Activated T-helper 17 cell treated with anti-CD3 and anti-CD28 coated beads, Interleukin-2, amount 50 U/mL, for 72 hours (primary cell): ENCODE results near the gene UGT1A10. TPM values are rescaled to one million over a fixed set of nuclear protein-coding genes. Genes with fewer than 3 reads are reported as not detected.
"Not testable (repeated sequence)": the region's sequence is repeated elsewhere in the genome, so short reads cannot be mapped to it uniquely, and the experiment has no call there.

Source experiments
- ATAC-seq: fragments of 150-1000 bp; cut with Tn5 transposase; replicated peaks from 2 replicates; pipeline ENCODE4 v1.10.0; 2021; ENCODE audit warnings: mild to moderate bottlenecking, moderate library complexity
- H3K27ac Mint-ChIP-seq: one replicate; pipeline ENCODE4 v1.8.0; 2022; ENCODE audit warnings: mixed read lengths
- H3K27me3 Mint-ChIP-seq: one replicate; pipeline ENCODE4 v1.8.0; 2022; ENCODE audit warnings: mixed read lengths
- H3K36me3 Mint-ChIP-seq: one replicate; pipeline ENCODE4 v1.8.0; 2022; ENCODE audit warnings: low read depth, mild to moderate bottlenecking, mixed read lengths
- H3K4me1 Mint-ChIP-seq: one replicate; pipeline ENCODE4 v1.8.0; 2022; ENCODE audit warnings: mixed read lengths
- H3K4me3 Mint-ChIP-seq: one replicate; pipeline ENCODE4 v1.8.0; 2022; ENCODE audit warnings: mild to moderate bottlenecking, mixed read lengths
- H3K9me3 Mint-ChIP-seq: one replicate; pipeline ENCODE4 v1.8.0; 2022; ENCODE audit warnings: mixed read lengths
- total RNA-seq, 2 donors: library from RNA; stranded (reverse); gene quantifications; one replicate each; pipeline ENCODE4 v1.2.3, GENCODE V29; 2022

Gene UGT1A10
- total RNA-seq, result under 1 TPM in 1 of 2 donors, not detected in 1; 0.16 TPM

DNA sequence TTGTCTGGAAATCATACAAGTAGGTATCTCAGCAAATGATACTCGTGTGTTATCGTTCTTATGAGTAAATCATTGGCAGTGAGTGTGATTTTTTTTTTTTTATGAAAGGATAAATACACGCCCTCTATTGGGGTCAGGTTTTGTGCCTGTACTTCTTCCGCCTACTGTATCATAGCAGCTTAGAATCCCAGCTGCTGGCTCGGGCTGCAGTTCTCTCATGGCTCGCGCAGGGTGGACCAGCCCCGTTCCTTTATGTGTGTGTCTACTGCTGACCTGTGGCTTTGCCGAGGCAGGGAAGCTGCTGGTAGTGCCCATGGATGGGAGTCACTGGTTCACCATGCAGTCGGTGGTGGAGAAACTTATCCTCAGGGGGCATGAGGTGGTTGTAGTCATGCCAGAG is at the start of gene UGT1A10:
Gene UGT1A10 (plus strand): TSS at position 143 of the 400 bp plus-strand sequence. CDS start 75 bp downstream, at position 218.
- H3K36me3 Mint-ChIP-seq, H3K4me3 Mint-ChIP-seq, ATAC-seq, H3K4me1 Mint-ChIP-seq, H3K27ac Mint-ChIP-seq, H3K9me3 Mint-ChIP-seq: not testable (repeated sequence)
- peaks cover 32% of the 10 kb centered on the region for H3K27me3 Mint-ChIP-seq

DNA sequence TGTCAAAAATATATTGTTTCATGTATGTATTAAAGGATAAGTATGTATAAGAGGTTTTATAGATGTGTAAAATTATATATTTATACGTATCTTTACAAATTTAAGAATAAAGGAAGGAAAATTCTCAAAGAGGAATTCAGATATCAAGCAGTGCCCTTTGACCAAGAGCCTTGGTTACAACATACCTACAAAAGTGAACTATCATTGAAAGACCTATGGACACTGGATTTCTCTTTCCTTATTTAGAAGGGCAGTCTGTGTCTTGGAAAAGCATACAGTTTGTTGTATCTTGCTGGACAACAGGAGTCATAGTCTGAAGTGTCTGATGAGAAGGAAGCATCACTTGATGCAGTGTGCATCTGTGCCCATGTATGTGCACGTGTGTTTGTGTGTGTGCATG is 47.8 kb upstream of the UGT1A10 start:
- Mint-ChIP-seq H3K36me3 (no peaks in the 10 kb centered on the region), H3K4me1 (no peaks in the 10 kb centered on the region), H3K4me3 (no peak overlapping the region), H3K27me3 (peaks cover 44% of the 10 kb centered on the region), H3K27ac (no peak overlapping the region), H3K9me3 (no peaks in the 10 kb centered on the region)
- ATAC-seq, result no peak

DNA sequence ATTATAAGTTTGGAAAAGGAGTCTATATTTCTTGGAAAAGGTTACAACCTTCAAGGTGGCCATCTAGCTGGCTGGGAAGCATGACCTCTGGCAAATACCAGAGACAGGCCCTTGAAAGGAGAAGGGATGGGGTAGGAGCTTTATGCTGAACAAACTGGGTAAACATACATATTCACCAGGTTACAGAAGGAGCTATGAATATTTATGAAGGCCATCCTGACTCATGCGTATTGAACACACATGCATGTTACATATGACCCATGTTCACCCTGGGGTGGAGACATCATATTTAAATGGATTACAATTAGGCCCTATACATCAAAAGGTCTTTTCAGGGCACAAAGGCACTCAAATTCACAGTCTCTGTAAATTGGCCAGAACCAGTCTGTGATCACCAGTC is 43.5 kb upstream of the UGT1A10 start:
- not testable (repeated sequence) for H3K27ac Mint-ChIP-seq, H3K9me3 Mint-ChIP-seq, H3K4me3 Mint-ChIP-seq, H3K36me3 Mint-ChIP-seq, H3K4me1 Mint-ChIP-seq
- H3K27me3 Mint-ChIP-seq, result peaks cover 29% of the 10 kb centered on the region
- ATAC-seq, result peak; percentile 11

DNA sequence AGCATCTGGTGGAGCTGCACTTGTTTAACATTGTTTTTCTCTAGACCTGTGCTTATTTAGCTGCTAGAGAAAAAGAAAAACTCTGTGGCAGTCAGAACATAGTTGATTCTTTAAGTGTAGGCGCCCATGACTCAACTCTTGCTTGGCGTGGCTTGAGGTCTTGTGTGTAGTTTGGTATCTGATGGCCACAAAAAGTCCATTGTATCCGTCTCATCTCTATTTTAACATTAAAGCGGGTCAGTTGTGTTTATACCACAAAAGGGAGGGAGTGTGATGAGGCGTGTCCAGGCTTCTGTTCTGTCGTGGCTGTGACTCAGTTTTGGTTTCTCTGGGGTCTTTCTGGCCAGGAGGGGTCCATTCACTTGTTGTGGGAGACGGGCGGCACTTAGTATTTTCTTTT is 43.0 kb upstream of the UGT1A10 start:
- no peak overlapping the region for H3K4me3 Mint-ChIP-seq
- H3K9me3 Mint-ChIP-seq, result no peaks in the 10 kb centered on the region
- no peak overlapping the region for H3K27ac Mint-ChIP-seq
- H3K27me3 Mint-ChIP-seq, result peaks cover 27% of the 10 kb centered on the region
- no peaks in the 10 kb centered on the region for H3K36me3 Mint-ChIP-seq
- ATAC-seq, result peak; percentile 39
- no peaks in the 10 kb centered on the region for H3K4me1 Mint-ChIP-seq

DNA sequence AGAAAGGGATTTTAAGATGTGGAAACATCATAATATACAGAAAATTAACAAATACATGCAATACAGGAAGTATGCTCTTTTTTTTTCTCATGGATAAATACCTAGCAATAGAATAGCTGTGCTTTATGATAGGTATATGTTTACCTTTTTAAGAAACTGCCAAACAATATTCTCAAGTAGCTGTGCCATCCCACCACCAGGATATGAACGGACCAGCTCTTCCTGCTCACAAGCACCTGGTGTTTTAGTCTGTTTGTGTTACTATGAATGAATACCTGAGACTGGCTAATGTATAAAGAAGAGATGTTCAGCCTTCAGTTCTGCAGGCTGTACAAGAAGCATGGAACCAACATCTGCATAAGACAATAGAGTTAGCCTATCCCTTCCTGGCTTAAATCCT is 38.7 kb upstream of the UGT1A10 start:
- H3K36me3 Mint-ChIP-seq, result no peaks in the 10 kb centered on the region
- no peak for ATAC-seq
- H3K4me1 Mint-ChIP-seq, result no peaks in the 10 kb centered on the region
- H3K27me3 Mint-ChIP-seq, result peaks cover 16% of the 10 kb centered on the region
- H3K27ac Mint-ChIP-seq, result no peak overlapping the region
- H3K4me3 Mint-ChIP-seq, result no peak overlapping the region
- no peaks in the 10 kb centered on the region for H3K9me3 Mint-ChIP-seq

DNA sequence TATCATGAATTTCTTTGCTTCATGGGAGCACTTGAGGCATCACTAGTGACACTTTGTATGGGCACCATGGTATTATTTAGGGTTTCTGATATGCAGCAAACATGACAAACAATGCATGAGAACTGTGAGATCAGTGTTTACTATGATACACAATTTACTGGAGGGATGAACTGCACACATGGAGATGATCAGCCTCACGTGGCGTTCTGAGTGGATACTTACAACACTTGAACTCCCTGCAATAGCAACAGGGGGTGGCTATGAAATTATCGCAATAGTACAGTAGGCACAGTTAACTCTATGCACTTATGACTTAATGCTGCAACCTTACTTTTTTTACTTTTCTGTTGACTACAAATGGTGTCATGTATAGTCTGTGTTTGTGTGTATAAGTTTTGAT is 37.3 kb upstream of the UGT1A10 start:
- H3K9me3 Mint-ChIP-seq, result no peaks in the 10 kb centered on the region
- no peaks in the 10 kb centered on the region for H3K36me3 Mint-ChIP-seq
- H3K4me3 Mint-ChIP-seq, result no peak overlapping the region
- H3K4me1 Mint-ChIP-seq, result no peaks in the 10 kb centered on the region
- H3K27me3 Mint-ChIP-seq, result peaks cover 22% of the 10 kb centered on the region
- H3K27ac Mint-ChIP-seq, result no peak overlapping the region
- no peak for ATAC-seq

DNA sequence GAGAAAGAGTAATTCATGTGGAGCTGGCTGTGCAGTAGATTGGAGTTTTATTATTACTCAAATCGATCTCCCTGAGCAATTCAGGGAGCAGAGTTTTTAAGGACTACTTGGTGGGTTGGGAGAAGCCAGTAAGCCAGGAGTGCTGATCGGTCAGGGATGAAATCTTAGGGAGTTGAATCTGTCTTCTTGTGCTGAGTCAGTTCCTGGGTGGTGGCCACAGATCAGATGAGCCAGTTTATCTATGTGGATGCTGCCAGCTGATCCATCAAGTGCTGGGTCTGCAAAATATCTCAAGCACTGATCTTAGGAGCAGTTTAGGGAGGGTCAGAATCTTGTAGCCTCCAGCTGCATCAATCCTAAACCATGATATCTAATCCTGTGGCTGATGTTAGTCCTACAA is 35.9 kb upstream of the UGT1A10 start:
- no peaks in the 10 kb centered on the region for H3K9me3 Mint-ChIP-seq
- H3K27ac Mint-ChIP-seq, result no peak overlapping the region
- H3K4me1 Mint-ChIP-seq, result no peaks in the 10 kb centered on the region
- H3K36me3 Mint-ChIP-seq, result no peaks in the 10 kb centered on the region
- no peak overlapping the region for H3K4me3 Mint-ChIP-seq
- no peak for ATAC-seq
- peaks cover 19% of the 10 kb centered on the region for H3K27me3 Mint-ChIP-seq

DNA sequence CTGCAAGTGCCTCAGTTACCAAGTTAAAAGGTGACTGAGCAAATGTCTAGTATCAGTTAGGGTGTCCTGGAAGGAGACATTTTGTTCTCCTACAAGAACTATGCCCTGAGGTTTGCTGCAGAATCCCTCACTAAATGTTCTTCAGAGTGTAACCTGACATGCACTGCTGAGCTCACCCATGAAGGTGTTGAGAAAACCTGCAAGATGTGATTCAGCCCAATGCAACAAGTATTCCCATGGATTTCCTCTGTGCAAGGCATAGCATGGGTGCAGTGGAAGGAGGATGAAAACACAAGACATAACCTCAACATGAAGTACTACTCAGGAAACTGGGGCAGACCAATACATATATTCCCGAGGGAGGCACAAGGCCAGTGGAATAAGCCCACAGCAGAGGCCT is 34.2 kb upstream of the UGT1A10 start:
- H3K36me3 Mint-ChIP-seq, result no peaks in the 10 kb centered on the region
- no peak overlapping the region for H3K27ac Mint-ChIP-seq
- H3K4me1 Mint-ChIP-seq, result no peaks in the 10 kb centered on the region
- ATAC-seq, result no peak
- H3K9me3 Mint-ChIP-seq, result no peaks in the 10 kb centered on the region
- peaks cover 19% of the 10 kb centered on the region for H3K27me3 Mint-ChIP-seq
- no peak overlapping the region for H3K4me3 Mint-ChIP-seq

DNA sequence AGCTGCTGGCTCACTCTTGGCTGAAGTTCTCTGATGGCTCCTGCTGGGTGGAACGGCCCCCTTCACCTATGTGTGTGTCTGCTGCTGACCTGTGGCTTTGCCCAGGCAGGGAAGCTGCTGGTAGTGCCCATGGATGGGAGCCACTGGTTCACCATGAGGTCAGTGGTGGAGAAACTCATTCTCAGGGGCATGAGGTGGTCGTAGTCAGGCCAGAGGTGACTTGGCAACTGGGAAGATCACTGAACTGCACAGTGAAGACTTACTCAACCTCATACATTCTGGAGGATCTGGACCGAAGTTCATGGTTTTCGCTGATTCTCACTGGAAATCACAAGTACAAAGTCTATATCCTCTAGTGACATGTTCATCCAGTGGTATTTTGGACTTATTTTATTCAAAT is 32.7 kb upstream of the UGT1A10 start:
- Mint-ChIP-seq H3K27ac (no peak overlapping the region), H3K36me3 (no peaks in the 10 kb centered on the region), H3K4me1 (no peaks in the 10 kb centered on the region), H3K9me3 (no peaks in the 10 kb centered on the region), H3K27me3 (peaks cover 19% of the 10 kb centered on the region), H3K4me3 (no peak overlapping the region)
- ATAC-seq, result no peak

DNA sequence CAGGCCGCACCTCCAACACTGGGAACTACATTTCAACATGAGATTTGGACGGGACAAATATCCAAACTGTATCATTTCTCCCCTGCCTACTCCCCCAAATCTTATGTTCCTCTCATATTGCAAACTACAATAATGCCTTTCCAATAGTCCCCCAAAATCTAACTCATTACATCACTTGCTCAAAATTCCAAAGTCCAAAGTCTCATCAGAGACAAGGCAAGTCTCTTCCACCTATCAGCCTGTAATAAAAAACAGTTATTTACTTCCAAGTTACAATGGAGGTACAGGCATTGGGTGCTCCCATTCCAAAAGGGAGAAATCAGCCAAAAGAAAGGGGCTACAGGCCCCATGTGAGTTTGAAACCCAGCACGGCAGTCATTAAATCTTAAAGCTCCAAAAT is 31.4 kb upstream of the UGT1A10 start:
- Mint-ChIP-seq H3K27me3 (peaks cover 19% of the 10 kb centered on the region), H3K9me3 (no peaks in the 10 kb centered on the region), H3K4me3 (no peak overlapping the region), H3K27ac (no peak overlapping the region), H3K36me3 (no peaks in the 10 kb centered on the region), H3K4me1 (no peaks in the 10 kb centered on the region)
- no peak for ATAC-seq

DNA sequence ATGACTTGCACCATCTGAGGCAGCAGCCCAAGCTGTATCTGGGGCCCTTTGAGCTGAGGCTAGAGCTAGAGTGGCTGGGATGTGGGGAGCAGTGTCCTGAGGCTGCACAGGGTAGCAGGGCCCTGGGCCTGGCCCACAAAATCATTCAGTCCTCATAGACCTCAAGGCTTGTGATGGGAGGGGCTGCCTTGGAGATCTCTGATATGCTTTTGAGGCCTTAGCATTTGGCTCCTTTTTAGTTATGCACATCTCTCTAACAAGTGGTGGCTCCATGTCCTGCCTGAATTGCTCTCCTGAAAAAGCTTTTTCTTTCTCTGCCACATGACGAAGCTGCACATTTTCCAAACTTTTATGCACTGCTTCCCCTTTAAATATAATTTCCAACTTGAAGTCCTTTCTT is 30.6 kb upstream of the UGT1A10 start:
- Mint-ChIP-seq H3K27ac (no peak overlapping the region), H3K4me1 (no peaks in the 10 kb centered on the region)

DNA sequence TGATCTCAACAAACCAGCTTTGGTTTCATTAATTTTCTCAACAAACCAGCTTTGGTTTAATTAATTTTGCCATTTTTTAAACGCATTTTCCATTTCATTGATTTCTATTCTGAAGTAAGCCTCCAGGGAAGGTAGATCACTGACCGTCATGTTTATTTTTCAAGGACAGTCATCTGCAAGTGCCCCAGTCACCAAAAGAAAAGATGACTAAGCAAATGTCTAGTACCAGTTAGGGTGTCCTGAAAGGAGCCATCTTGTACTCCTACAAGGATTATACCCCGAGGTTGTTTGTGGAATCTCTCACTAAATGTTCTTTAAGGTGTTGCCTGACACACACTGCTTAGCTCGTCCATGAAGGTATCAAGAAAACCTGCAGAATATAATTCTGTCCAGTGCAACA is 25.0 kb upstream of the UGT1A10 start:
- peaks cover 17% of the 10 kb centered on the region for H3K9me3 Mint-ChIP-seq
- no peak overlapping the region for H3K27ac Mint-ChIP-seq
- H3K27me3 Mint-ChIP-seq, result peaks cover 23% of the 10 kb centered on the region
- H3K4me3 Mint-ChIP-seq, result no peak overlapping the region
- no peak for ATAC-seq
- no peaks in the 10 kb centered on the region for H3K4me1 Mint-ChIP-seq
- no peaks in the 10 kb centered on the region for H3K36me3 Mint-ChIP-seq

More for the DNA sequence above, 30.6 kb upstream of the UGT1A10 start:
- Mint-ChIP-seq H3K4me3 (no peak overlapping the region), H3K36me3 (no peaks in the 10 kb centered on the region), H3K9me3 (no peaks in the 10 kb centered on the region), H3K27me3 (peaks cover 19% of the 10 kb centered on the region)
- no peak for ATAC-seq

DNA sequence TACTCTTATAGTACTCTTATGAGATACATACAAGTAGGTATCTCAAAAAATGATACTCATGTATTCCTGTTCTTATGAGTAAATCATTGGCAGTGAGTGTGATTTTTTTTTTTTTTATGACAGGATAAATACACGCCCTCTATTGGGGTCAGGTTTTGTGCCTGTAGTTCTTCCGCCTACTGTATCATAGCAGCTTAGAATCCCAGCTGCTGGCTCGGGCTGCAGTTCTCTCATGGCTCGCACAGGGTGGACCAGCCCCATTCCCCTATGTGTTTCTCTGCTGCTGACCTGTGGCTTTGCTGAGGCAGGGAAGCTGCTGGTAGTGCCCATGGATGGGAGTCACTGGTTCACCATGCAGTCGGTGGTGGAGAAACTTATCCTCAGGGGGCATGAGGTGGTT is 18.8 kb upstream of the UGT1A10 start, which contains the start of gene UGT1A8:
Gene UGT1A8 (plus strand): TSS at position 158 of the 400 bp plus-strand sequence. CDS start 75 bp downstream, at position 233.
- Mint-ChIP-seq H3K27me3 (peaks cover 40% of the 10 kb centered on the region), H3K9me3 (peaks cover 14% of the 10 kb centered on the region)
- not testable (repeated sequence) for ATAC-seq, H3K4me1 Mint-ChIP-seq, H3K27ac Mint-ChIP-seq, H3K4me3 Mint-ChIP-seq, H3K36me3 Mint-ChIP-seq

DNA sequence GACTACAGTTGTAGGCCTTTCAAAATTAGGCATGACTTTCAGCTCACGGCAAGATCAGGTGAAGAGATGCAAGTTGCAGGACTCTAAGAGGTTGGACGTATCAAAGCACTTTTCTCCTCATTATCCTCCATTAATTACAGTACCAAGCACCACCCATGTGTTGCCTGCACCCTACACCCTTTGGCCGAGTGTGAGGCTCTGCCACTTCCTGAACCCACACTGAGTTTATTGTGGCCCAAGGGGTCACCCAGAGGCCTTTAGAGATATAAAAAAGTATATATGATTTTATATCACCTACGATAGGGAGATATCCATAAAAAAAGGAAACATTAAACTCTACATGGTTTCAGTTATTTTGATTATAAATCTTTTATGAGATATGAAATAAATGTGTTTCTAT is 16.0 kb upstream of the UGT1A10 start:
- H3K27me3 Mint-ChIP-seq, result peaks cover 30% of the 10 kb centered on the region
- H3K9me3 Mint-ChIP-seq, result peaks cover 11% of the 10 kb centered on the region
- H3K4me3 Mint-ChIP-seq, result no peak overlapping the region
- no peaks in the 10 kb centered on the region for H3K36me3 Mint-ChIP-seq
- no peak for ATAC-seq
- no peaks in the 10 kb centered on the region for H3K4me1 Mint-ChIP-seq
- no peak overlapping the region for H3K27ac Mint-ChIP-seq

DNA sequence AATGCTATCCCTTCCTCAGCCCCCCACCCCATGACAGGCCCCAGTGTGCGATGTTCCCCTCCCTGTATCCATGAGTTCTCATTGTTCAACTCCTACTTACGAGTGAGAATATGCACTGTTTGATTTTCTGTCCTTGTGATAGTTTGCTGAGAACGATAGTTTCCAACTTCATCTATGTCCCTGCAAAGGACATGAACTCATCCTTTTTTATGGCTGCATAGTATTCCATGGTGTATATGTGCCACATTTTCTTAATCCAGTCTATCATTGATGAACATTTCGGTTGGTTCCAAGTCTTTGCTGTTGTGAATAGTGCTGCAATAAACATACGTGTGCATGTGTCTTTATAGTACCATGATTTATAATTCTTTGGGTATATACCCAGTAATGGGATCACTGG is 14.4 kb upstream of the UGT1A10 start:
- not testable (repeated sequence) for H3K4me1 Mint-ChIP-seq, H3K9me3 Mint-ChIP-seq, H3K36me3 Mint-ChIP-seq, H3K27ac Mint-ChIP-seq, ATAC-seq, H3K4me3 Mint-ChIP-seq
- H3K27me3 Mint-ChIP-seq, result peaks cover 21% of the 10 kb centered on the region

DNA sequence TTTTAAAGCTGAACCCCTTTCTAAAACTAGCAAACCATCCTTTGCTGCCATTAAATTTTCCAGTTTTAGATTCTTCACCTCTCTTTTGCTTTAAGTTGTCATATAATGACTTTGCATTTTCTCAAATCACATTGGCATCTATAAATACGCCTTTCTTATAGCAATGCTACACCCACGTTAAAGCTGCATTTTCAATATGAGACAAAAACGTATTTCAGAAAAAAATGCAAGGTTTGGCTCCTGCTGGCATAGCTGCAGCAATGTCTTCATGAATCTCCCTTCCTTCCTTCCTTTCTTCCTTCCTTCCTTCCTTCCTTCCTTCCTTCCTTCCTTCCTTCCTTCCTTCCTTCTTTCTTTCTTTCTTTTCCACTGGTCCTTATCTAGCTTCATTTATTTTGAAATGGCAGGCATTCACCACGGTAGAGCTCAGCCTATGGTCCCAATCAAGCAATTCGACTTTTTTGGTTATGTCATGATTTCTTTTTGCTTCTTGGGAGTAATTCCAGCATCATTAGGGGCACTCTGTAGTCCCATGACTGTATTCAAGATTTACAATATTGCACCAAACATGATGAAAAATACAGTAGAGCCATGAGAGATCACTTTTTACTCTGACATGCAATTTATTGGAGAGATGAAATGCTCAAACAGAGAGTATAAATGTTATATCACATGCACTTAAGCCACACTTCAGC is 8.8 kb upstream of the UGT1A10 start:
- no peaks in the 10 kb centered on the region for H3K36me3 Mint-ChIP-seq
- no peak overlapping the region for H3K4me3 Mint-ChIP-seq
- H3K4me1 Mint-ChIP-seq, result no peaks in the 10 kb centered on the region
- peaks cover 12% of the 10 kb centered on the region for H3K9me3 Mint-ChIP-seq
- peaks cover 23% of the 10 kb centered on the region for H3K27me3 Mint-ChIP-seq
- H3K27ac Mint-ChIP-seq, result no peak overlapping the region
- ATAC-seq, result no peak
